HEK293T (cell line): ENCODE results near the gene PSAPL1.

Experiments used
- CTCF ChIA-PET: fragments of 350-600 bp; formaldehyde crosslinking; extraction: SDS; loops from one replicate; lab custom pipeline; 2021; ENCODE audit warnings: antibody characterized with exemption, inconsistent platforms; lab: Yijun Ruan, JAX
- POLR2A ChIA-PET: fragments of 350-600 bp; formaldehyde crosslinking; extraction: SDS; loops from one replicate; lab custom pipeline; 2020; ENCODE audit warnings: antibody characterized with exemption, inconsistent platforms; lab: Yijun Ruan, JAX
- DNase-seq: peaks from one replicate; pipeline ENCODE4 v3.0.0; 2012; ENCODE audit warnings: mixed read lengths; ENCODE audit errors: extremely low spot score
- ARNT ChIP-seq: fragments of 450-650 bp; IDR thresholded peaks from 2 replicates; pipeline ENCODE4 v1.6.1; 2017; ENCODE audit warnings: mild to moderate bottlenecking
- BHLHE40 ChIP-seq: fragments of 450-650 bp; IDR thresholded peaks from 2 replicates; pipeline ENCODE4 v1.6.1; 2016; ENCODE audit warnings: mild to moderate bottlenecking, moderate library complexity, borderline replicate concordance
- CTBP1 ChIP-seq: fragments of 450-650 bp; IDR thresholded peaks from 2 replicates; pipeline ENCODE4 v1.6.1; 2016; ENCODE audit warnings: borderline replicate concordance
- ELF4 ChIP-seq: fragments of 450-650 bp; IDR thresholded peaks from 2 replicates; pipeline ENCODE4 v1.6.1; 2017; ENCODE audit warnings: antibody characterized with exemption
- FOXA1 ChIP-seq: fragments of 450-650 bp; IDR thresholded peaks from 2 replicates; pipeline ENCODE4 v1.6.1; 2016; ENCODE audit warnings: mild to moderate bottlenecking
- FOXK2 ChIP-seq: fragments of 450-650 bp; IDR thresholded peaks from 2 replicates; pipeline ENCODE4 v1.6.1; 2016; ENCODE audit warnings: mild to moderate bottlenecking
- FOXM1 ChIP-seq: fragments of 450-650 bp; IDR thresholded peaks from 2 replicates; pipeline ENCODE4 v1.6.1; 2017; ENCODE audit warnings: mild to moderate bottlenecking, borderline replicate concordance
- HDGF ChIP-seq: fragments of 450-650 bp; IDR thresholded peaks from 2 replicates; pipeline ENCODE4 v1.6.1; 2017; ENCODE audit warnings: antibody characterized with exemption, borderline replicate concordance
- L3MBTL2 ChIP-seq: fragments of 450-650 bp; conservative IDR thresholded peaks from 2 replicates; pipeline ENCODE4 v1.6.1; 2016; ENCODE audit warnings: mild to moderate bottlenecking
- LEF1 ChIP-seq: fragments of 450-650 bp; IDR thresholded peaks from 2 replicates; pipeline ENCODE4 v1.6.1; 2017; ENCODE audit warnings: mild to moderate bottlenecking, borderline replicate concordance
- NFRKB ChIP-seq: fragments of 450-650 bp; IDR thresholded peaks from 2 replicates; pipeline ENCODE4 v1.6.1; 2016; ENCODE audit warnings: mild to moderate bottlenecking, moderate library complexity
- SP1 ChIP-seq: fragments of 450-650 bp; IDR thresholded peaks from 2 replicates; pipeline ENCODE4 v1.6.1; 2017
- SUZ12 ChIP-seq: fragments of 450-650 bp; IDR thresholded peaks from 2 replicates; pipeline ENCODE4 v1.6.1; 2016; ENCODE audit warnings: mild to moderate bottlenecking
- TARDBP ChIP-seq: fragments of 450-650 bp; IDR thresholded peaks from 2 replicates; pipeline ENCODE4 v1.6.1; 2016
- ZNF384 ChIP-seq: fragments of 450-650 bp; IDR thresholded peaks from 2 replicates; pipeline ENCODE4 v1.6.1; 2016
- TF ChIP-seq, protein P1 (sequence below): fragments of 450-650 bp; IDR thresholded peaks from 2 replicates; pipeline ENCODE4 v1.6.1; 2016

The PSAPL1 gene

GRCh38 chr4:7429069-7429416, 5.7 kb downstream of the PSAPL1 start:
- no peak for DNase-seq
- CTCF ChIA-PET: no interaction called here
- POLR2A ChIA-PET: no interaction called here
- TF ChIP-seq HDGF (no peak), CTBP1 (no peak), SUZ12 (no peak), LEF1 (no peak), ARNT (no peak), NFRKB (no peak), FOXK2 (no peak), ELF4 (no peak), TARDBP (no peak), FOXM1 (no peak), BHLHE40 (no peak), FOXA1 (no peak), ZNF384 (no peak), SP1 (no peak)
- TF ChIP-seq, protein P1, sequence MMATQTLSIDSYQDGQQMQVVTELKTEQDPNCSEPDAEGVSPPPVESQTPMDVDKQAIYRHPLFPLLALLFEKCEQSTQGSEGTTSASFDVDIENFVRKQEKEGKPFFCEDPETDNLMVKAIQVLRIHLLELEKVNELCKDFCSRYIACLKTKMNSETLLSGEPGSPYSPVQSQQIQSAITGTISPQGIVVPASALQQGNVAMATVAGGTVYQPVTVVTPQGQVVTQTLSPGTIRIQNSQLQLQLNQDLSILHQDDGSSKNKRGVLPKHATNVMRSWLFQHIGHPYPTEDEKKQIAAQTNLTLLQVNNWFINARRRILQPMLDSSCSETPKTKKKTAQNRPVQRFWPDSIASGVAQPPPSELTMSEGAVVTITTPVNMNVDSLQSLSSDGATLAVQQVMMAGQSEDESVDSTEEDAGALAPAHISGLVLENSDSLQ: no peak

- DNase-seq: no peak
- ChIA-PET CTCF (no interaction called here), POLR2A (no interaction called here)
- TF ChIP-seq SP1: no peak
- no peak for TF ChIP-seq ZNF384
- no peak for TF ChIP-seq ELF4
- TF ChIP-seq L3MBTL2: no peak
- no peak for TF ChIP-seq FOXM1
- no peak for TF ChIP-seq NFRKB
- TF ChIP-seq TARDBP: no peak
- no peak for TF ChIP-seq HDGF
- TF ChIP-seq BHLHE40: no peak
- TF ChIP-seq FOXA1: no peak
- no peak for TF ChIP-seq SUZ12
- no peak for TF ChIP-seq FOXK2
- TF ChIP-seq, protein P1: no peak
- no peak for TF ChIP-seq LEF1
- TF ChIP-seq CTBP1: no peak
- no peak for TF ChIP-seq ARNT
These were observed 6.3 kb downstream of the PSAPL1 start for GRCh38 chr4:7428261-7429068.

DNA sequence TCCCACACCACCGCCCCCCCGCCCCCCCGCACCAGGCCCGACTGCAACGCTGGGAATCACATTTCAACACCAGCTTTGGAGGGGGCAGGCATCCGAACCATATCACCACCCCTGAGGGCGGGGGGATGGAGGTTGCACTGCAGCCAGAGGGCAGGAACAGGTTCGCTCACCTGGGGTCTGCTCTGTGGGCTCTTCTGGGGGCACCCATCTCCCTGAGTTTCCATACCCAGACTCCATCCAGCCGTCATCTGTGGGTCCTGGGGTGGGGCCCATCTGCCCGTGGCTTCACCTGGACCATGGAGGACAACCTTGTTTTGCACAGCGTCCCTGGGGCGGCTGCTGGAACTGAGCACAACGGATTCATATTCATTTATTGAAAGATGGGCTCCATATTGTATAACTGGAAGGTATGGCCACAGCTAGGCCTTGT, 6.9 kb downstream of the PSAPL1 start:
- POLR2A ChIA-PET: no interaction called here
- no peak for DNase-seq
- CTCF ChIA-PET: no interaction called here
- TF ChIP-seq CTBP1 (no peak), FOXM1 (no peak), L3MBTL2 (no peak), NFRKB (no peak), LEF1 (no peak), ZNF384 (no peak), TARDBP (no peak), SUZ12 (no peak), HDGF (no peak)

DNA sequence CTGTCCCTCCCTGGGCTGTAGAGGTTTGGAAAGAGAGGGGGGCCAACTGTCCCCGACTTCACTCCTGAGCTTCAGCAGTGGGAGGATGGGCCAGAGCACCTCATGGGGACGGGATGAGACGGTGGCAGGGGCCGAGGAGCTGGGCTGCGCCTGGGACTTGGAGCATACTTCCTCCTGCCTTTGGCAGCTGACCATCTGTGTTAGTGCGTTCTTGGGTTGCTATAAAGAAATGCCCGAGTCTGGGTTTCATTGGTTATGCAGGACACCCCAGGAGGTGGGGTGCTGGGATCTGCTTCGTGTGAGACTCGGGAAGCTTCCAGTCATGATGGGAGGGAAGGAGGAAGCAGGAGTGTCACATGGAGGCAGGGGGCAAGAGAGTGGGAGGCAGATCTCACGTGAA, 7.4 kb downstream of the PSAPL1 start:
- ChIA-PET POLR2A (no interaction called here), CTCF (no interaction called here)
- TF ChIP-seq ZNF384 (no peak), ELF4 (no peak), NFRKB (no peak), CTBP1 (no peak), LEF1 (no peak), ARNT (no peak), SP1 (no peak), L3MBTL2 (no peak), BHLHE40 (no peak), TARDBP (no peak), HDGF (no peak), FOXK2 (no peak), SUZ12 (no peak), FOXA1 (no peak), FOXM1 (no peak)
- TF ChIP-seq, protein P1: no peak
- DNase-seq: no peak

GRCh38 chr4:7426525-7427171, 8.1 kb downstream of the PSAPL1 start:
- ChIA-PET CTCF (no interaction called here), POLR2A (no interaction called here)
- no peak for TF ChIP-seq FOXK2
- TF ChIP-seq FOXM1: no peak
- no peak for TF ChIP-seq CTBP1
- no peak for DNase-seq
